Astrocyte (in vitro differentiated cells and primary cell): Measurements from ENCODE around the gene MRPL55. TPM values are rescaled to one million over a fixed set of nuclear protein-coding genes. Genes with fewer than 3 reads are reported as not detected.

Experiments
- DNase-seq: peaks from one replicate; pipeline ENCODE4 v3.0.0-alpha.2; 2010; ENCODE audit warnings: low read depth
- FAIRE-seq: peaks from 2 replicates; lab custom pipeline; 2011; peaks lifted over from hg19 to GRCh38; lab: Jason Lieb, UNC
- H2AFZ ChIP-seq: 2 replicates; pipeline ENCODE4 v1.6.0; 2012; ENCODE audit warnings: low read depth, low read length, inconsistent platforms
- H3K27ac ChIP-seq: 2 replicates; pipeline ENCODE4 v1.5.1; 2011; ENCODE audit warnings: low read depth, low read length, inconsistent platforms
- H3K27me3 ChIP-seq: 2 replicates; pipeline ENCODE4 v1.6.0; 2011; ENCODE audit warnings: low read length, inconsistent platforms; ENCODE audit not compliant: insufficient read depth
- H3K36me3 ChIP-seq: 2 replicates; pipeline ENCODE4 v1.5.1; 2011; ENCODE audit warnings: low read length, inconsistent platforms; ENCODE audit not compliant: insufficient read depth
- H3K4me1 ChIP-seq: 2 replicates; pipeline ENCODE4 v1.5.1; 2011; ENCODE audit warnings: low read length, inconsistent platforms; ENCODE audit not compliant: insufficient read depth
- H3K4me2 ChIP-seq: 2 replicates; pipeline ENCODE4 v1.6.0; 2012; ENCODE audit warnings: low read length, inconsistent platforms
- H3K4me3 ChIP-seq: 2 replicates; pipeline ENCODE4 v1.5.1; 2011; ENCODE audit warnings: low read depth, mild to moderate bottlenecking, low read length, inconsistent platforms; ENCODE audit not compliant: insufficient read depth
- H3K79me2 ChIP-seq: 2 replicates; pipeline ENCODE4 v1.6.0; 2012; ENCODE audit warnings: mild to moderate bottlenecking, low read length, inconsistent platforms; ENCODE audit not compliant: insufficient read depth
- H3K9ac ChIP-seq: 2 replicates; pipeline ENCODE4 v1.6.0; 2012; ENCODE audit warnings: mild to moderate bottlenecking, low read length, inconsistent platforms
- H3K9me3 ChIP-seq: 2 replicates; pipeline ENCODE4 v1.5.1; 2012; ENCODE audit warnings: low read depth, mild to moderate bottlenecking, low read length, inconsistent platforms; ENCODE audit not compliant: insufficient read depth
- H4K20me1 ChIP-seq: 2 replicates; pipeline ENCODE4 v1.6.0; 2012; ENCODE audit warnings: low read length, inconsistent platforms; ENCODE audit not compliant: insufficient read depth
- H3K27ac Mint-ChIP-seq: one replicate; pipeline ENCODE4 v1.8.0; 2021; ENCODE audit warnings: mild to moderate bottlenecking, mixed read lengths; ENCODE audit not compliant: unreplicated experiment
- H3K27me3 Mint-ChIP-seq: one replicate; pipeline ENCODE4 v1.8.0; 2021; ENCODE audit warnings: low read depth, mixed read lengths; ENCODE audit not compliant: unreplicated experiment
- H3K36me3 Mint-ChIP-seq: one replicate; pipeline ENCODE4 v1.8.0; 2021; ENCODE audit warnings: low read depth, mixed read lengths; ENCODE audit not compliant: unreplicated experiment
- H3K4me1 Mint-ChIP-seq: one replicate; pipeline ENCODE4 v1.8.0; 2021; ENCODE audit warnings: low read depth, mixed read lengths; ENCODE audit not compliant: unreplicated experiment
- H3K4me3 Mint-ChIP-seq: one replicate; pipeline ENCODE4 v1.8.0; 2021; ENCODE audit warnings: mild to moderate bottlenecking, moderate library complexity, mixed read lengths; ENCODE audit not compliant: unreplicated experiment
- H3K9me3 Mint-ChIP-seq: one replicate; pipeline ENCODE4 v1.8.0; 2021; ENCODE audit warnings: mild to moderate bottlenecking, mixed read lengths; ENCODE audit not compliant: unreplicated experiment
- CTCF ChIP-seq: IDR thresholded peaks from 2 replicates; pipeline ENCODE4 v1.5.1; 2011; ENCODE audit warnings: low read depth, mild to moderate bottlenecking, inconsistent platforms, low read length, moderate library complexity; ENCODE audit not compliant: insufficient read depth
- EZH2 ChIP-seq: IDR thresholded peaks from 2 replicates; pipeline ENCODE4 v1.6.1; 2012; ENCODE audit warnings: mild to moderate bottlenecking, low read length, inconsistent platforms; ENCODE audit not compliant: insufficient read depth
- total RNA-seq: library from RNA; stranded (reverse); gene quantifications from 2 replicates; pipeline ENCODE4 v1.2.1, GENCODE V29; 2021

MRPL55 gene
- total RNA-seq, 1 donor from 2014 or later, result 50.8 TPM

GRCh38 chr1:228081578-228082213, 27.4 kb downstream of the MRPL55 start:
- peak overlapping the region; percentile 69 for H2AFZ ChIP-seq
- peak overlapping the region; percentile 100 for H3K9ac ChIP-seq
- no peaks in the 10 kb centered on the region for H3K9me3 ChIP-seq
- Mint-ChIP-seq H3K4me1 (peaks cover 23% of the 10 kb centered on the region), H3K27me3 (peaks cover 11% of the 10 kb centered on the region), H3K9me3 (no peaks in the 10 kb centered on the region), H3K36me3 (peaks cover 3% of the 10 kb centered on the region), H3K27ac (no peak overlapping the region), H3K4me3 (peak overlapping the region; percentile 80)
- no peak for FAIRE-seq
- peaks cover 67% of the 10 kb centered on the region for H4K20me1 ChIP-seq
- TF ChIP-seq CTCF (no peak), EZH2 (no peak)
- peaks cover 34% of the 10 kb centered on the region for H3K4me1 ChIP-seq
- H3K79me2 ChIP-seq, result peaks cover 63% of the 10 kb centered on the region
- peak overlapping the region; percentile 97 for H3K4me2 ChIP-seq
- H3K27me3 ChIP-seq, result no peaks in the 10 kb centered on the region
- no peak for DNase-seq
- peak overlapping the region; percentile 97 for H3K27ac ChIP-seq
- peak overlapping the region; percentile 97 for H3K4me3 ChIP-seq
- H3K36me3 ChIP-seq, result peaks cover 4% of the 10 kb centered on the region

- H3K9me3 ChIP-seq, result no peaks in the 10 kb centered on the region
- H2AFZ ChIP-seq, result no peak overlapping the region
- peaks cover 15% of the 10 kb centered on the region for H3K27me3 Mint-ChIP-seq
- peaks cover 29% of the 10 kb centered on the region for H3K4me1 ChIP-seq
- H3K27ac Mint-ChIP-seq, result no peak overlapping the region
- H3K9ac ChIP-seq, result peak overlapping the region; percentile 100
- no peak for FAIRE-seq
- DNase-seq, result no peak
- H3K4me3 Mint-ChIP-seq, result peak overlapping the region; percentile 79
- H3K9me3 Mint-ChIP-seq, result peaks cover under 1% of the 10 kb centered on the region
- no peak overlapping the region for H3K27ac ChIP-seq
- H3K4me2 ChIP-seq, result peak overlapping the region; percentile 97
- peaks cover 18% of the 10 kb centered on the region for H3K4me1 Mint-ChIP-seq
- no peaks in the 10 kb centered on the region for H3K27me3 ChIP-seq
- peak overlapping the region; percentile 97 for H3K4me3 ChIP-seq
- TF ChIP-seq CTCF (no peak), EZH2 (no peak)
- peaks cover 58% of the 10 kb centered on the region for H3K79me2 ChIP-seq
- peaks cover 4% of the 10 kb centered on the region for H3K36me3 ChIP-seq
- H3K36me3 Mint-ChIP-seq, result peaks cover 3% of the 10 kb centered on the region
- H4K20me1 ChIP-seq, result peaks cover 62% of the 10 kb centered on the region
Observed at GRCh38 chr1:228081144-228081543, 28.0 kb downstream of the MRPL55 start.

- peaks cover 44% of the 10 kb centered on the region for H3K79me2 ChIP-seq
- H2AFZ ChIP-seq, result no peak overlapping the region
- H3K4me3 ChIP-seq, result no peak overlapping the region
- no peak overlapping the region for H3K9ac ChIP-seq
- peaks cover 25% of the 10 kb centered on the region for H3K27me3 Mint-ChIP-seq
- FAIRE-seq (no peak), DNase-seq (no peak)
- H3K4me1 Mint-ChIP-seq, result peaks cover 4% of the 10 kb centered on the region
- H3K9me3 ChIP-seq, result no peaks in the 10 kb centered on the region
- H3K27me3 ChIP-seq, result no peaks in the 10 kb centered on the region
- no peak overlapping the region for H3K27ac ChIP-seq
- peaks cover 15% of the 10 kb centered on the region for H3K4me1 ChIP-seq
- no peak overlapping the region for H3K4me3 Mint-ChIP-seq
- no peak for TF ChIP-seq EZH2
- no peak for TF ChIP-seq CTCF
- no peak overlapping the region for H3K27ac Mint-ChIP-seq
- H3K9me3 Mint-ChIP-seq, result peaks cover 4% of the 10 kb centered on the region
- peaks cover under 1% of the 10 kb centered on the region for H3K36me3 ChIP-seq
- H4K20me1 ChIP-seq, result peaks cover 54% of the 10 kb centered on the region
- no peak overlapping the region for H3K4me2 ChIP-seq
- peaks cover 3% of the 10 kb centered on the region for H3K36me3 Mint-ChIP-seq
Observed at GRCh38 chr1:228079601-228080263, 29.4 kb downstream of the MRPL55 start.
